ENCODE measurements around the gene MAP4K2.

Gene MAP4K2

DNA sequence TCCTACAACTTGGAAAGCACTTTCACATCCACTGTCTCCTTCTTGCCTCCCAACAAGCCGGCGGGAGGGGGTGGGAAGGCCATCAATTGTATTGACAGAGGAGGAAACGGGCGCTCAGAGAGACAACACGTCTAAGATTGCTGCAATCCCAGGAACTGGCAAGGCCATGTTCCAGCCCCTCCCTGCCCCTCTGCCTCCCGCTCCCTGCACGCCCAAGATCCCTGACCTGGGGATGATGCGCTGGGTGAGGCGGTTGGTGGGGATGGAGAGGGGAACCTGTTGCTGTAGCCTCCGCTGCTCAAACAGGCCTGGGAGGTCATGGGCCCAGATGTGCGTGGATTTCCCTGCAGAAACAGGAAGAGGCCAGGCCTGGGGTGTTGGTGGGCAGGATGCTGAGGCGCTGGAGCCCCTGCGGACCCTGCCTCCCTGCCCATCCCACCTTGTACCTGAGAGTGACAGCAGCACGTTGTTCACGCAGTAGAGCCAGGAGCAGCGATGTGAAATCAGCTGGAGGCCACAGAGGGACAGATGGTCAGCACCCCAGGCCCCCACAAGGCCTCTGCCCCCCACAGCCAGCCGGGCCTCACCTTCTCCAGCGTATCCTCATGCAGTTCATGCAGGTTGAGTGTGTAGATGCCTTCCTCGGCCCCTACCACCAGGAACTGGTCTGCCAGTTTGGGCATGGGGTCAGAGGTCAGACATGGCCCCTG lies 6.8 kb downstream of the MAP4K2 start:
- Histone ChIP-seq H3K4me3 (ENCODE audit: low read depth in 1 of 2, low read length in 2 of 2) (no peak overlapping the region), H3K36me3 (ENCODE audit: insufficient read depth, low read length) (peaks cover 9% of the 10 kb centered on the region)

DNA sequence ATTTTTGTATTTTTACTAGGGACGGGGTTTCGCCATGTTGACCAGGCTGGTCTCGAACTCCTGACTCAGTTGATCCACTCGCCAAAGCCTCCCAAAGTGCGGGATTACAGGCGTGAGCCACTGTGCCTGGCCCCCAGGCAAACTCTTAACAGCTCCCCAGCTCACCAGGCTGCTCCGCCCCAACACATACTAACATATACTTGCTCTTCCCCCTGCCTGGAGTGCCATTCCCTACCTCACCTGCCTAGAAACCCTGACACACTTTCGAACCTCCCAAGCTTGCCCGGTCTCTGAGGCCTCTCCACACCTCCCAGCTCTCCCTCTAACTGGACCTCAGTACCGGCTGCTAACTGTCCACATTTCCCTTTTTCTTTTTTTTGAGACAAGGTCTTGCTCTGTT lies 8.5 kb downstream of the MAP4K2 start:
- no peak overlapping the region for H3K27ac ChIP-seq (ENCODE audit: low read depth, low read length)
- H3K9me3 ChIP-seq (ENCODE audit: low read length): no peaks in the 10 kb centered on the region
- H3K4me3 ChIP-seq (ENCODE audit: low read depth in 1 of 2, low read length in 2 of 2): no peak overlapping the region
- H3K27me3 ChIP-seq (ENCODE audit: control insufficient read depth in 1 of 2, insufficient read depth in 2 of 2, low read length in 2 of 2): no peaks in the 10 kb centered on the region
- H3K36me3 ChIP-seq (ENCODE audit: insufficient read depth, low read length): peaks cover 9% of the 10 kb centered on the region
- H3K4me1 ChIP-seq (ENCODE audit: insufficient read depth, low read length): no peaks in the 10 kb centered on the region
- no peak overlapping the region for H3K9ac ChIP-seq (ENCODE audit: low read length)

More for the DNA sequence above, 6.8 kb downstream of the MAP4K2 start:
- Histone ChIP-seq H3K4me1 (ENCODE audit: insufficient read depth, low read length) (no peaks in the 10 kb centered on the region), H3K27ac (ENCODE audit: low read depth, low read length) (no peak overlapping the region), H3K27me3 (ENCODE audit: control insufficient read depth in 1 of 2, insufficient read depth in 2 of 2, low read length in 2 of 2) (no peaks in the 10 kb centered on the region), H3K9me3 (ENCODE audit: low read length) (no peaks in the 10 kb centered on the region), H3K9ac (ENCODE audit: low read length) (no peak overlapping the region)

- H3K9ac ChIP-seq (ENCODE audit: low read length): no peak overlapping the region
- no peak overlapping the region for H3K27ac ChIP-seq (ENCODE audit: low read depth, low read length)
- H3K36me3 ChIP-seq (ENCODE audit: insufficient read depth, low read length): peaks cover 15% of the 10 kb centered on the region
- no peak overlapping the region for H3K4me3 ChIP-seq (ENCODE audit: low read depth in 1 of 2, low read length in 2 of 2)
- H3K27me3 ChIP-seq (ENCODE audit: control insufficient read depth in 1 of 2, insufficient read depth in 2 of 2, low read length in 2 of 2): no peaks in the 10 kb centered on the region
- no peaks in the 10 kb centered on the region for H3K4me1 ChIP-seq (ENCODE audit: insufficient read depth, low read length)
- no peaks in the 10 kb centered on the region for H3K9me3 ChIP-seq (ENCODE audit: low read length)
These were observed 9.5 kb downstream of the MAP4K2 start for GRCh38 chr11:64793271-64794160.

GRCh38 chr11:64792482-64792881 lies 10.5 kb downstream of the MAP4K2 start:
- Histone ChIP-seq H3K4me3 (ENCODE audit: low read depth in 1 of 2, low read length in 2 of 2) (no peak overlapping the region), H3K9me3 (ENCODE audit: low read length) (no peaks in the 10 kb centered on the region), H3K4me1 (ENCODE audit: insufficient read depth, low read length) (no peaks in the 10 kb centered on the region), H3K36me3 (ENCODE audit: insufficient read depth, low read length) (peaks cover 18% of the 10 kb centered on the region), H3K27me3 (ENCODE audit: control insufficient read depth in 1 of 2, insufficient read depth in 2 of 2, low read length in 2 of 2) (no peaks in the 10 kb centered on the region), H3K9ac (ENCODE audit: low read length) (no peak overlapping the region), H3K27ac (ENCODE audit: low read depth, low read length) (no peak overlapping the region)

GRCh38 chr11:64791781-64792291 lies 11.2 kb downstream of the MAP4K2 start:
- H3K9ac ChIP-seq (ENCODE audit: low read length): no peak overlapping the region
- H3K27me3 ChIP-seq (ENCODE audit: control insufficient read depth in 1 of 2, insufficient read depth in 2 of 2, low read length in 2 of 2): no peaks in the 10 kb centered on the region
- no peaks in the 10 kb centered on the region for H3K4me1 ChIP-seq (ENCODE audit: insufficient read depth, low read length)
- no peak overlapping the region for H3K4me3 ChIP-seq (ENCODE audit: low read depth in 1 of 2, low read length in 2 of 2)
- H3K27ac ChIP-seq (ENCODE audit: low read depth, low read length): no peak overlapping the region
- H3K36me3 ChIP-seq (ENCODE audit: insufficient read depth, low read length): peaks cover 18% of the 10 kb centered on the region
- no peaks in the 10 kb centered on the region for H3K9me3 ChIP-seq (ENCODE audit: low read length)

GRCh38 chr11:64790205-64791095 lies 12.6 kb downstream of the MAP4K2 start:
- Histone ChIP-seq H3K4me1 (ENCODE audit: insufficient read depth, low read length) (no peaks in the 10 kb centered on the region), H3K9ac (ENCODE audit: low read length) (no peak overlapping the region), H3K9me3 (ENCODE audit: low read length) (no peaks in the 10 kb centered on the region), H3K27ac (ENCODE audit: low read depth, low read length) (no peak overlapping the region), H3K27me3 (ENCODE audit: control insufficient read depth in 1 of 2, insufficient read depth in 2 of 2, low read length in 2 of 2) (no peaks in the 10 kb centered on the region), H3K4me3 (ENCODE audit: low read depth in 1 of 2, low read length in 2 of 2) (no peak overlapping the region), H3K36me3 (ENCODE audit: insufficient read depth, low read length) (peaks cover 9% of the 10 kb centered on the region)

DNA sequence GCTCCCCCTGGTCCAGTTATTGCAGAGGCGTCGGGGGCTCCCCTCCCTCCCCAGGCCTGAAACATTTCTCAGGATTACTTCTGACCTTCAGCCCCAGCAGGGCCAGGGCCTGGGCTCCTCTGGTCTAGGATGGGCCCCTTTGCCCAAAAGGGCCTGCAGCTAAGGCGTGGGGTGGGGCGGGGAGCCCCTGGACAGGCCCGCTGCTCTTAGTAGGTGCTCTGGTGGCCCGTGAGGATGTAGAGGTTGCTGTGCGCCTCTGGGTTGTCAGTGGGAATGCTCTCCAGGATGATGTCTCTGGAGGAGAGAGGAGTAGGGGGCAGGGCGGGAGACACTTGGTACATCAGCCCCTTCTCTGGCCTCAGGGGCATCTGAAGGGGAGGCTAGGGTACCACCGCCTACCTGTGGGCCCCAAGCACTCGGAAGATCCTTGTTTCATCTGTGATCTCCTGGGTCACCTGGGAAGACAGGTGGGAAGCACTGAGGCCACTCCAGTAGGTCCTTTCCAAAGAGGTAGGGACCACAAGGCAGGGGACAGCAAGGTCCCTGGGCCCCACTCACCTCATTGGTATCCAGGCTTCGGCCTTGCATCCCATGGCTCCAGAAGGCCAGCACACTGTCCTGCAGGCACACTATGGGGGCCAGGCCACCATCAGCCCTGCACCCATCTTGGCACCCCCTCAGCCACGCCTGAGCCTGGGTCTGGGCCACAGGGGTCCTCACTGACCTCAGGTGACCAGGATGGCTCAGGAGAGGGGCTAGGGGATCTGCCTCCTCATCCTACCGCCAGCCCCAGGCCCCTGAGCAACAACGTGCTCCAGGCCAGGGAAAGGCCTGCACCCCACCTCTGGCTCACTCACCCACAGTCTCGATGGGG lies 13.4 kb downstream of the MAP4K2 start:
- Histone ChIP-seq H3K9me3 (ENCODE audit: low read length) (no peaks in the 10 kb centered on the region), H3K36me3 (ENCODE audit: insufficient read depth, low read length) (peaks cover 9% of the 10 kb centered on the region), H3K4me3 (ENCODE audit: low read depth in 1 of 2, low read length in 2 of 2) (no peak overlapping the region), H3K4me1 (ENCODE audit: insufficient read depth, low read length) (no peaks in the 10 kb centered on the region), H3K27ac (ENCODE audit: low read depth, low read length) (no peak overlapping the region), H3K9ac (ENCODE audit: low read length) (no peak overlapping the region), H3K27me3 (ENCODE audit: control insufficient read depth in 1 of 2, insufficient read depth in 2 of 2, low read length in 2 of 2) (no peaks in the 10 kb centered on the region)

DNA sequence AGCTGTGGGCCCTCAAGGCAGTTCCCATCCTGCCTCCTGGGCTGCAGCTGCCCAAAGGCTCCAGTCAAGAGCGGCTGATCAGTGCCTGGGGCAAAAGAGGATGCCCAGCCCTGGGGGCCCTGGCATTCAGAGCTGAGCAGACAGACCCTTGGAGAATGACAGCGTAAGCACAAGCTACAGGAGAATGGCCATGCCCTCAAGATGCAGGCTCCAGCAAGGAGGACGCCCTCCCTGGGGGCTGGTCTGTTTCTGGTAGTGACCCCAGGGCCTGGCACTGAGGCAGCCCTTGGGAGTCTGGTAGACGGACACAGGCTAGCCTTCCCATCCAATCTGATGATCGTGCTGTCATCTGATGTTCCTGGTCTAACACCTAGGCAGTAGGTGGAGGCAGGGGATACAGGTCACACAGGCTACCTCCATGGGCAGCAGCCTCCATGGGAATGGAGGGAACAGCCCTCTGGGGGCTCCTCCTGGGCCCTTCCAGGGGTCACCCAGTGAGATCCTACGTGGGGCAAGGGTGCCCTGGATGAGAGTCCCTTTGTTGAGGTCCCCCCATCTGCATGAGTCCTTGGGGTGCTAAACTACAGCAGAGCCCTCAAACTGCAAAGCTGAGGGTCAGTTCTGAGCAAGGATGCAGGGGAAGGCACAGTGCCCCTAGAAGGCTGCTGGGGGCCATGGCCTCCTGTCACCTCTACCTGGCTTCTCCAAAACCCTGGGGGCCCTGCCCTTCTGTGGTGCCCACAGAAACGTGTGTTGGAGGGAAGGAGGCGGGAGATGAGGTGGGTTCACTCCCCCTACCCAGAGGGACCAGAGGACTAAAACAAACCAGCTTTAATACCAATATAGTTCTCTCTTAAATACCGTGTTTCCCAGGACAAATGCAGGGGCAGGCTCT lies 14.4 kb downstream of the MAP4K2 start:
- Histone ChIP-seq H3K27ac (ENCODE audit: low read depth, low read length) (no peak overlapping the region), H3K36me3 (ENCODE audit: insufficient read depth, low read length) (peaks cover 9% of the 10 kb centered on the region), H3K9me3 (ENCODE audit: low read length) (no peaks in the 10 kb centered on the region), H3K4me3 (ENCODE audit: low read depth in 1 of 2, low read length in 2 of 2) (no peak overlapping the region), H3K9ac (ENCODE audit: low read length) (no peak overlapping the region), H3K27me3 (ENCODE audit: control insufficient read depth in 1 of 2, insufficient read depth in 2 of 2, low read length in 2 of 2) (no peaks in the 10 kb centered on the region), H3K4me1 (ENCODE audit: insufficient read depth, low read length) (no peaks in the 10 kb centered on the region)

DNA sequence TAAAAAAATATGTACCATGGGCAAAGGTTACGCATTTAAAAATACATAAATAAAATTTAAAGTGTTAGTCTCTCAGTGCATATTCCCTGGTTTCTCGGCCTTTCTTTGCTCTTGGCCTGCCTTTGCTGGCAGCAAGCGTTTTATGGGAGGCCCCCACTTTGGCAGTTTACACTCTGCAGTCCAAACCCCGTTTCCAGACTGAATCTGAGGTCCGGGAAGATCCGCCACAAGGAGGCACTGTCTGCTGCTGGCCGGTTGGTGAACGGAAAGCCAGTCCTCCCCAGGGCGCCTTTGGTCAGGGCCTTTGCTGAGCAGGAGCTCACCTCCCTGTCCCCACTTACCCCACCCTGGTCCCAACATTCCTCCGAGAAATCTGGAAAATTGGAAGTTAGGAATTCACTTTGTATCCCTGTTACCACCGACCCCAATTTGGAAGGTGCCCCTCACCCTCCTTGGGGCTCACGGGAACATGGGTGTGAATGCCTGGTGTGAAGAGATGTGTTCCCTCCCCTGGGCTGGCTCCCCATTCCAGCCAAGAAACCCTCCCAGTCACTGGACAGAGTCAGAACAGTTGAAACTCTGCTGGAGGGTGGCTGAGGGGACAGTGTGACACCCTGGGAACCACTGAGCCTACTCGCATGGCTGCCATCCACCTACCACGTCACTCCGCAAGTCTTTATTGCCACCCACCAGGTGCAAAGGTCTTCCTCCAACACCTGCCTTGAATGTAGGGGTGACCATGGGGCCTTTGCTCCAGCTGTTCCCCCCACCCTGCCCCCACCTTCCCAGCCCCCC lies 15.3 kb downstream of the MAP4K2 start:
- H3K4me1 ChIP-seq (ENCODE audit: insufficient read depth, low read length): no peaks in the 10 kb centered on the region
- H3K9ac ChIP-seq (ENCODE audit: low read length): no peak overlapping the region
- no peak overlapping the region for H3K4me3 ChIP-seq (ENCODE audit: low read depth in 1 of 2, low read length in 2 of 2)
- no peaks in the 10 kb centered on the region for H3K9me3 ChIP-seq (ENCODE audit: low read length)
- H3K27ac ChIP-seq (ENCODE audit: low read depth, low read length): no peak overlapping the region
- H3K36me3 ChIP-seq (ENCODE audit: insufficient read depth, low read length): peaks cover 9% of the 10 kb centered on the region
- no peaks in the 10 kb centered on the region for H3K27me3 ChIP-seq (ENCODE audit: control insufficient read depth in 1 of 2, insufficient read depth in 2 of 2, low read length in 2 of 2)

Measured in muscle layer of colon (tissue), 2 donors.